H1 (cell line): Measurements from ENCODE around the gene SLC26A1. TPM values are rescaled to one million over a fixed set of nuclear protein-coding genes. Genes with fewer than 3 reads are reported as not detected.

Experiments
- polyA plus RNA-seq, 7 experiments: library from polyadenylated mRNA; depleted of rRNA in 3 of 7; stranded (reverse) in 5 of 7; unstranded in 2 of 7; fragments of >200 nt in 5 of 7; fragments of 200-250 nt in 2 of 7; gene quantifications; 1 replicate in 5 of 7; 2 replicates in 1 of 7; 4 replicates in 1 of 7; pipeline versions ENCODE4 v1.2.1 to v1.2.3, GENCODE V29; 2011 to 2013; ENCODE audit warnings: missing spikeins in 2 of 7, mixed read lengths in 2 of 7
- total RNA-seq: library from RNA; stranded (reverse); fragmentation: NEBNext Ultra II Directional; extraction: Animal tissue kit (Norgen Biotek cat#: 25700); gene quantifications from 2 replicates; pipeline ENCODE4 v1.2.1, GENCODE V29; 2021
- TF ChIP-seq, protein P1 (sequence below): fragments of 300-600 bp; sonication (generic); IDR thresholded peaks from 2 replicates; pipeline ENCODE4 v1.7.1; 2012; ENCODE audit warnings: low read length, moderate library complexity, mild to moderate bottlenecking, inconsistent platforms; ENCODE audit not compliant: insufficient replicate concordance

The SLC26A1 gene
- total and polyA plus RNA-seq, 2 of the 8 experiments (the other 6 are each of a cell fraction or from before 2014, with no cell fraction given) = 0.11 TPM; not detected in 1

DNA sequence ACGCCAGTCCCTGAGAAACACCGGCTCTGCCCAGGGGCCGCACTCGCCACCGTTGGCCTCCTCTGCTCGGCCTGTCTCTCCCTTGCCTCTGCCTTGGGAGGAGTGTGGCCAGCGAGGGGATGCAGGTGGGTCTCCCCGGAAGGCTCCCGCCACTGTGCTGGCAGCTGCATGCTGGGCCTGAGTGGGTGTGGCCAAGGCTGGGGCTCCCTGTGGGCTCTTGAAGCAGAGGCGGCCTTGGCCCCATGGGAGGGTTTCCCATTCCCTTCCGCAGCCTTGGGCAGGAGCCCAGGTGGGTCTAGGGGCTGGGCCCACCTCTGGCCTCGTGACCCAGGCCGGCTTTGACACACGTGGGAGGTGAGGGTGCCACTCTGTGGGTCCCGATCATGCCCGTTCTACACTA lies 37.4 kb upstream of the SLC26A1 start (continued):
- TF ChIP-seq, protein P1, sequence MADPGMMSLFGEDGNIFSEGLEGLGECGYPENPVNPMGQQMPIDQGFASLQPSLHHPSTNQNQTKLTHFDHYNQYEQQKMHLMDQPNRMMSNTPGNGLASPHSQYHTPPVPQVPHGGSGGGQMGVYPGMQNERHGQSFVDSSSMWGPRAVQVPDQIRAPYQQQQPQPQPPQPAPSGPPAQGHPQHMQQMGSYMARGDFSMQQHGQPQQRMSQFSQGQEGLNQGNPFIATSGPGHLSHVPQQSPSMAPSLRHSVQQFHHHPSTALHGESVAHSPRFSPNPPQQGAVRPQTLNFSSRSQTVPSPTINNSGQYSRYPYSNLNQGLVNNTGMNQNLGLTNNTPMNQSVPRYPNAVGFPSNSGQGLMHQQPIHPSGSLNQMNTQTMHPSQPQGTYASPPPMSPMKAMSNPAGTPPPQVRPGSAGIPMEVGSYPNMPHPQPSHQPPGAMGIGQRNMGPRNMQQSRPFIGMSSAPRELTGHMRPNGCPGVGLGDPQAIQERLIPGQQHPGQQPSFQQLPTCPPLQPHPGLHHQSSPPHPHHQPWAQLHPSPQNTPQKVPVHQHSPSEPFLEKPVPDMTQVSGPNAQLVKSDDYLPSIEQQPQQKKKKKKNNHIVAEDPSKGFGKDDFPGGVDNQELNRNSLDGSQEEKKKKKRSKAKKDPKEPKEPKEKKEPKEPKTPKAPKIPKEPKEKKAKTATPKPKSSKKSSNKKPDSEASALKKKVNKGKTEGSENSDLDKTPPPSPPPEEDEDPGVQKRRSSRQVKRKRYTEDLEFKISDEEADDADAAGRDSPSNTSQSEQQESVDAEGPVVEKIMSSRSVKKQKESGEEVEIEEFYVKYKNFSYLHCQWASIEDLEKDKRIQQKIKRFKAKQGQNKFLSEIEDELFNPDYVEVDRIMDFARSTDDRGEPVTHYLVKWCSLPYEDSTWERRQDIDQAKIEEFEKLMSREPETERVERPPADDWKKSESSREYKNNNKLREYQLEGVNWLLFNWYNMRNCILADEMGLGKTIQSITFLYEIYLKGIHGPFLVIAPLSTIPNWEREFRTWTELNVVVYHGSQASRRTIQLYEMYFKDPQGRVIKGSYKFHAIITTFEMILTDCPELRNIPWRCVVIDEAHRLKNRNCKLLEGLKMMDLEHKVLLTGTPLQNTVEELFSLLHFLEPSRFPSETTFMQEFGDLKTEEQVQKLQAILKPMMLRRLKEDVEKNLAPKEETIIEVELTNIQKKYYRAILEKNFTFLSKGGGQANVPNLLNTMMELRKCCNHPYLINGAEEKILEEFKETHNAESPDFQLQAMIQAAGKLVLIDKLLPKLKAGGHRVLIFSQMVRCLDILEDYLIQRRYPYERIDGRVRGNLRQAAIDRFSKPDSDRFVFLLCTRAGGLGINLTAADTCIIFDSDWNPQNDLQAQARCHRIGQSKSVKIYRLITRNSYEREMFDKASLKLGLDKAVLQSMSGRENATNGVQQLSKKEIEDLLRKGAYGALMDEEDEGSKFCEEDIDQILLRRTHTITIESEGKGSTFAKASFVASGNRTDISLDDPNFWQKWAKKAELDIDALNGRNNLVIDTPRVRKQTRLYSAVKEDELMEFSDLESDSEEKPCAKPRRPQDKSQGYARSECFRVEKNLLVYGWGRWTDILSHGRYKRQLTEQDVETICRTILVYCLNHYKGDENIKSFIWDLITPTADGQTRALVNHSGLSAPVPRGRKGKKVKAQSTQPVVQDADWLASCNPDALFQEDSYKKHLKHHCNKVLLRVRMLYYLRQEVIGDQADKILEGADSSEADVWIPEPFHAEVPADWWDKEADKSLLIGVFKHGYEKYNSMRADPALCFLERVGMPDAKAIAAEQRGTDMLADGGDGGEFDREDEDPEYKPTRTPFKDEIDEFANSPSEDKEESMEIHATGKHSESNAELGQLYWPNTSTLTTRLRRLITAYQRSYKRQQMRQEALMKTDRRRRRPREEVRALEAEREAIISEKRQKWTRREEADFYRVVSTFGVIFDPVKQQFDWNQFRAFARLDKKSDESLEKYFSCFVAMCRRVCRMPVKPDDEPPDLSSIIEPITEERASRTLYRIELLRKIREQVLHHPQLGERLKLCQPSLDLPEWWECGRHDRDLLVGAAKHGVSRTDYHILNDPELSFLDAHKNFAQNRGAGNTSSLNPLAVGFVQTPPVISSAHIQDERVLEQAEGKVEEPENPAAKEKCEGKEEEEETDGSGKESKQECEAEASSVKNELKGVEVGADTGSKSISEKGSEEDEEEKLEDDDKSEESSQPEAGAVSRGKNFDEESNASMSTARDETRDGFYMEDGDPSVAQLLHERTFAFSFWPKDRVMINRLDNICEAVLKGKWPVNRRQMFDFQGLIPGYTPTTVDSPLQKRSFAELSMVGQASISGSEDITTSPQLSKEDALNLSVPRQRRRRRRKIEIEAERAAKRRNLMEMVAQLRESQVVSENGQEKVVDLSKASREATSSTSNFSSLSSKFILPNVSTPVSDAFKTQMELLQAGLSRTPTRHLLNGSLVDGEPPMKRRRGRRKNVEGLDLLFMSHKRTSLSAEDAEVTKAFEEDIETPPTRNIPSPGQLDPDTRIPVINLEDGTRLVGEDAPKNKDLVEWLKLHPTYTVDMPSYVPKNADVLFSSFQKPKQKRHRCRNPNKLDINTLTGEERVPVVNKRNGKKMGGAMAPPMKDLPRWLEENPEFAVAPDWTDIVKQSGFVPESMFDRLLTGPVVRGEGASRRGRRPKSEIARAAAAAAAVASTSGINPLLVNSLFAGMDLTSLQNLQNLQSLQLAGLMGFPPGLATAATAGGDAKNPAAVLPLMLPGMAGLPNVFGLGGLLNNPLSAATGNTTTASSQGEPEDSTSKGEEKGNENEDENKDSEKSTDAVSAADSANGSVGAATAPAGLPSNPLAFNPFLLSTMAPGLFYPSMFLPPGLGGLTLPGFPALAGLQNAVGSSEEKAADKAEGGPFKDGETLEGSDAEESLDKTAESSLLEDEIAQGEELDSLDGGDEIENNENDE = no peak
